SU-DHL-6 (cell line): Measurements from ENCODE around the gene NID1.

Source experiments
- EZH2phosphoT487 ChIP-seq: fragments of 200-600 bp; sonication (generic), shearing (Covaris generic); conservative IDR thresholded peaks from 2 replicates; pipeline ENCODE4 v1.6.1; 2018; ENCODE audit warnings: mild to moderate bottlenecking, antibody characterized with exemption, low read length, moderate library complexity, mixed read lengths
- TF ChIP-seq, protein P1 (sequence below): fragments of 200-600 bp; sonication (generic); IDR thresholded peaks from one replicate; pipeline ENCODE4 v1.5.1; 2017; ENCODE audit warnings: antibody characterized with exemption, mild to moderate bottlenecking, low read length, moderate library complexity; ENCODE audit not compliant: insufficient read depth, poor library complexity, severe bottlenecking

DNA sequence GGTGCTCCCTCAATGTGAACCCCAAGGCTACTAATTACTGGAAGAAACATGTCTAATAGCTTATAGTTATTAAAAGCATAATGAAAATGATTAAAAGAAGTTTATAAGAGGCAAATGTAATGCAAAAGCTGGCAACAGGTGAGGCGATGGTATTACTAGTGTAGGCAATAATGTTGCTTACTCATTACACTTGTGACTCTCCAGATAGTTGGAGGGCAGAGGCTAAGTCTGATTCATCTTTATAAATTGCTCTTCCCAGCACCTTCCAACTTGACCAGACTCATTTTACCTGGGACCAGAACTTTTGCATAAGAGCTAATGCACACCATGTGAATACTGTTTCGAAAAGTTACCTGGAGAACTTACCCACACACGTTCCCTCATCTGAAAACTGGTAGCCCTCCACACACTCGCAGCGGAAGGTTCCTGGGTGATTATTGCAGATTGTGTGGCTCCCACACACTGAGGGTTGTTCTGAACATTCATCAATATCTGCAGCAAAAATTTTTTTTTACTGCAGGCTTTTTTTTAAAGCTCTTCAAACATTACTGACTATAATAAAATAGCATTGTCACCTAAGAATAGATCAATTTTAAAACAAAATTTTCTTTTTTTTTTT lies 48.0 kb downstream of the NID1 start:
- TF ChIP-seq, protein P1, sequence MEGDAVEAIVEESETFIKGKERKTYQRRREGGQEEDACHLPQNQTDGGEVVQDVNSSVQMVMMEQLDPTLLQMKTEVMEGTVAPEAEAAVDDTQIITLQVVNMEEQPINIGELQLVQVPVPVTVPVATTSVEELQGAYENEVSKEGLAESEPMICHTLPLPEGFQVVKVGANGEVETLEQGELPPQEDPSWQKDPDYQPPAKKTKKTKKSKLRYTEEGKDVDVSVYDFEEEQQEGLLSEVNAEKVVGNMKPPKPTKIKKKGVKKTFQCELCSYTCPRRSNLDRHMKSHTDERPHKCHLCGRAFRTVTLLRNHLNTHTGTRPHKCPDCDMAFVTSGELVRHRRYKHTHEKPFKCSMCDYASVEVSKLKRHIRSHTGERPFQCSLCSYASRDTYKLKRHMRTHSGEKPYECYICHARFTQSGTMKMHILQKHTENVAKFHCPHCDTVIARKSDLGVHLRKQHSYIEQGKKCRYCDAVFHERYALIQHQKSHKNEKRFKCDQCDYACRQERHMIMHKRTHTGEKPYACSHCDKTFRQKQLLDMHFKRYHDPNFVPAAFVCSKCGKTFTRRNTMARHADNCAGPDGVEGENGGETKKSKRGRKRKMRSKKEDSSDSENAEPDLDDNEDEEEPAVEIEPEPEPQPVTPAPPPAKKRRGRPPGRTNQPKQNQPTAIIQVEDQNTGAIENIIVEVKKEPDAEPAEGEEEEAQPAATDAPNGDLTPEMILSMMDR: no peak
- TF ChIP-seq EZH2phosphoT487: no peak
